K562 (cell line): ENCODE measurements around the gene WASL.

Experiments used
- BCL6 ChIP-seq: fragments of 250-450 bp; sonication (Bioruptor Pico); IDR thresholded peaks from 2 replicates; pipeline ENCODE4 v1.4.0; 2020
- E2F3 ChIP-seq: fragments of 250-450 bp; sonication (Bioruptor Pico); IDR thresholded peaks from 2 replicates; pipeline ENCODE4 v1.4.0; 2020; ENCODE audit warnings: mild to moderate bottlenecking
- IRF2 ChIP-seq: sonication (generic); formaldehyde crosslinking; IDR thresholded peaks from 2 replicates; pipeline ENCODE4 v1.8.1; 2022; ENCODE audit warnings: mild to moderate bottlenecking, missing genetic modification reagents
- KAT2B ChIP-seq: IDR thresholded peaks from one replicate; pipeline ENCODE4 v1.6.1; 2012; ENCODE audit warnings: low read depth, mild to moderate bottlenecking, control low read depth, inconsistent platforms, low read length, moderate library complexity
- YY1 ChIP-seq, 3 experiments: IDR thresholded peaks; 2 replicates each; pipeline ENCODE4 v1.6.1; 2011; ENCODE audit warnings: low read length in 2 of 3, mild to moderate bottlenecking in 2 of 3, moderate library complexity in 2 of 3, borderline replicate concordance in 1 of 3, control low read depth in 1 of 3, low read depth in 1 of 3; ENCODE audit not compliant: insufficient read depth in 3 of 3, insufficient replicate concordance in 2 of 3, control insufficient read depth in 1 of 3, insufficient read length in 1 of 3; ENCODE audit errors: extremely low read depth in 1 of 3
- TF ChIP-seq, protein P1 (sequence below): sonication (generic); formaldehyde crosslinking; IDR thresholded peaks from 2 replicates; pipeline ENCODE4 v1.8.1; 2023; ENCODE audit warnings: mild to moderate bottlenecking, missing genetic modification reagents

DNA sequence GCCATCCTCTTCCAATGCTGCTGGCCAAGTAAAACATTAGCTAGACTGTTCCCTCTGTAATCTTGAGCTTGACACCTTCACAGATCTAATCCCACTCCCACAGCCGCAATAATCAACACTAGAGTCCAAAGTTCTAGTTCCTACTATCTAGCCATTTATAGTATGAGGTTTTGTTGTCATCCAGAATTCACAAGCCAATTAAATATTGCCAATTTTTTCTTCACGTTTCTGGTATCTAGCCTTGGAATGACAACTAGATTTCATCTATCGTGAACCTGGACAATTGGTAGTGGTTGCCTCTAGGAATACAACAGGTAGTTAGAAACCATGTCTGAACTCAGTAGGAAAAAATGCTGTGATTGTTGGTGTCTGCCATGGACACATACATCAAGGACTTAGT, 10.4 kb downstream of the WASL start:
- TF ChIP-seq BCL6 (CRISPR knock-in tag), result no peak
- no peak for TF ChIP-seq YY1 (IDR thresholded peaks at IDR 0.05; ENCODE audit: borderline replicate concordance in 1 of 3, control insufficient read depth in 1 of 3, extremely low read depth in 1 of 3, insufficient read depth in 3 of 3, insufficient read length in 1 of 3, insufficient replicate concordance in 2 of 3, low read depth in 1 of 3, low read length in 2 of 3)
- no peak for TF ChIP-seq E2F3 (CRISPR knock-in tag)
- TF ChIP-seq KAT2B, result no peak
- TF ChIP-seq, protein P1, sequence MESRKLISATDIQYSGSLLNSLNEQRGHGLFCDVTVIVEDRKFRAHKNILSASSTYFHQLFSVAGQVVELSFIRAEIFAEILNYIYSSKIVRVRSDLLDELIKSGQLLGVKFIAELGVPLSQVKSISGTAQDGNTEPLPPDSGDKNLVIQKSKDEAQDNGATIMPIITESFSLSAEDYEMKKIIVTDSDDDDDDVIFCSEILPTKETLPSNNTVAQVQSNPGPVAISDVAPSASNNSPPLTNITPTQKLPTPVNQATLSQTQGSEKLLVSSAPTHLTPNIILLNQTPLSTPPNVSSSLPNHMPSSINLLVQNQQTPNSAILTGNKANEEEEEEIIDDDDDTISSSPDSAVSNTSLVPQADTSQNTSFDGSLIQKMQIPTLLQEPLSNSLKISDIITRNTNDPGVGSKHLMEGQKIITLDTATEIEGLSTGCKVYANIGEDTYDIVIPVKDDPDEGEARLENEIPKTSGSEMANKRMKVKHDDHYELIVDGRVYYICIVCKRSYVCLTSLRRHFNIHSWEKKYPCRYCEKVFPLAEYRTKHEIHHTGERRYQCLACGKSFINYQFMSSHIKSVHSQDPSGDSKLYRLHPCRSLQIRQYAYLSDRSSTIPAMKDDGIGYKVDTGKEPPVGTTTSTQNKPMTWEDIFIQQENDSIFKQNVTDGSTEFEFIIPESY (CRISPR knock-in tag), result no peak
- no peak for TF ChIP-seq IRF2 (CRISPR knock-in tag)
